Natural killer cell (primary cell): ENCODE results near the gene QRFP. TPM values are rescaled to one million over a fixed set of nuclear protein-coding genes. Genes with fewer than 3 reads are reported as not detected.

Source experiments
- ATAC-seq, 3 donors: fragments of 150-1000 bp in 2 of 3; fragments of 200-7000 bp in 1 of 3; cut with Tn5 transposase; 1 replicate in 1 of 3; 2 replicates in 2 of 3; pipeline ENCODE4 v1.10.0; 2021; ENCODE audit warnings: mild to moderate bottlenecking in 2 of 3, moderate library complexity in 2 of 3
- DNase-seq, 2 donors: peaks; one replicate each; pipeline versions ENCODE4 v3.0.0 to v3.0.0-alpha.2; 2013 to 2021; ENCODE audit warnings: mixed read lengths in 1 of 2
- H3K27ac ChIP-seq: one replicate; pipeline ENCODE4 v1.5.1; 2013; ENCODE audit warnings: mild to moderate bottlenecking, low read length
- H3K27me3 ChIP-seq: one replicate; pipeline ENCODE4 v1.6.1; 2013; ENCODE audit warnings: low read length; ENCODE audit not compliant: control insufficient read depth, insufficient read depth
- H3K36me3 ChIP-seq: one replicate; pipeline ENCODE4 v1.6.1; 2013; ENCODE audit warnings: low read length; ENCODE audit not compliant: control insufficient read depth, insufficient read depth
- H3K4me1 ChIP-seq: one replicate; pipeline ENCODE4 v1.6.1; 2013; ENCODE audit warnings: low read length; ENCODE audit not compliant: control insufficient read depth, insufficient read depth
- H3K4me3 ChIP-seq: one replicate; pipeline ENCODE4 v1.5.1; 2013; ENCODE audit warnings: low read length
- H3K9me3 ChIP-seq: one replicate; pipeline ENCODE4 v1.6.1; 2013; ENCODE audit warnings: low read length; ENCODE audit not compliant: control insufficient read depth, insufficient read depth
- H3K27ac Mint-ChIP-seq, 2 donors: one replicate each; pipeline ENCODE4 v1.8.0; 2022; ENCODE audit warnings: mild to moderate bottlenecking in 2 of 2, mixed read lengths in 2 of 2, moderate library complexity in 1 of 2
- H3K27me3 Mint-ChIP-seq, 2 donors: one replicate each; pipeline ENCODE4 v1.8.0; 2022; ENCODE audit warnings: low read depth in 2 of 2, mixed read lengths in 2 of 2
- H3K36me3 Mint-ChIP-seq: one replicate; pipeline ENCODE4 v1.8.0; 2022; ENCODE audit warnings: mixed read lengths
- H3K4me1 Mint-ChIP-seq, 2 donors: one replicate each; pipeline ENCODE4 v1.8.0; 2022; ENCODE audit warnings: mixed read lengths in 2 of 2
- H3K4me3 Mint-ChIP-seq: one replicate; pipeline ENCODE4 v1.8.0; 2022; ENCODE audit warnings: mild to moderate bottlenecking, moderate library complexity, mixed read lengths
- H3K9me3 Mint-ChIP-seq, 2 donors: one replicate each; pipeline ENCODE4 v1.8.0; 2022; ENCODE audit warnings: mixed read lengths in 2 of 2
- CTCF ChIP-seq: fragments of 200-600 bp; IDR thresholded peaks from one replicate; pipeline ENCODE4 v1.8.0; 2022; ENCODE audit warnings: antibody characterized with exemption
- WGBS: methylation state at CpG from one replicate; pipeline ENCODE4 v1.1.7; 2013; ENCODE audit warnings: missing lambda C conversion rate; ENCODE audit not compliant: insufficient coverage; 5-methylcytosine and 5-hydroxymethylcytosine counted together
- intact Hi-C: fragments of 100-400 bp; cut with micrococcal nuclease; formaldehyde crosslinking; loops from one replicate; pipeline ENCODE4 v1.14.2; 2022
- total RNA-seq, 4 donors: library from RNA; stranded (reverse); fragments of 120-200 nt in 1 of 4; gene quantifications; one replicate each; pipeline versions ENCODE4 v1.2.3 to v1.2.4, GENCODE V29; 2013 to 2022

QRFP gene
- total RNA-seq, 3 donors from 2014 or later (not counting 1 experiment from before 2014, with no cell fraction given): not detected

GRCh38 chr9:130892477-130893304 is 3.9 kb downstream of the QRFP start:
- intact Hi-C loops: no loop called here
- Mint-ChIP-seq H3K9me3 (no peaks in the 10 kb centered on the region), H3K27me3 (no peaks in the 10 kb centered on the region), H3K4me3 (no peak overlapping the region), H3K36me3 (peaks cover under 1% of the 10 kb centered on the region), H3K27ac (no peak overlapping the region), H3K4me1 (no peaks in the 10 kb centered on the region)
- Histone ChIP-seq H3K27ac (no peak overlapping the region), H3K4me1 (peaks cover 9% of the 10 kb centered on the region), H3K9me3 (no peaks in the 10 kb centered on the region), H3K4me3 (no peak overlapping the region), H3K27me3 (no peaks in the 10 kb centered on the region), H3K36me3 (peaks cover 13% of the 10 kb centered on the region)
- ATAC-seq (no peak), DNase-seq (no peak)
- no peak for TF ChIP-seq CTCF
- WGBS: 96% methylated on average over 24 of the region's 24 CpGs

- ATAC-seq (no peak), DNase-seq (no peak)
- H3K36me3 Mint-ChIP-seq: peaks cover 7% of the 10 kb centered on the region
- Histone ChIP-seq H3K36me3 (peaks cover 20% of the 10 kb centered on the region), H3K9me3 (no peaks in the 10 kb centered on the region), H3K27ac (no peak overlapping the region), H3K27me3 (no peaks in the 10 kb centered on the region), H3K4me1 (peaks cover 9% of the 10 kb centered on the region), H3K4me3 (no peak overlapping the region)
- H3K27me3 Mint-ChIP-seq: no peaks in the 10 kb centered on the region
- 96% methylated on average over 18 of the region's 18 CpGs for WGBS
- no peak overlapping the region for H3K27ac Mint-ChIP-seq
- H3K9me3 Mint-ChIP-seq: no peaks in the 10 kb centered on the region
- TF ChIP-seq CTCF: no peak
- intact Hi-C loops: no loop called here
- H3K4me3 Mint-ChIP-seq: no peak overlapping the region
- H3K4me1 Mint-ChIP-seq: no peaks in the 10 kb centered on the region
These were observed 4.7 kb downstream of the QRFP start for GRCh38 chr9:130891688-130892476.

- Histone ChIP-seq H3K4me3 (no peak overlapping the region), H3K4me1 (peaks cover 9% of the 10 kb centered on the region), H3K27me3 (no peaks in the 10 kb centered on the region), H3K36me3 (peaks cover 28% of the 10 kb centered on the region), H3K27ac (no peak overlapping the region), H3K9me3 (no peaks in the 10 kb centered on the region)
- Mint-ChIP-seq H3K9me3 (no peaks in the 10 kb centered on the region), H3K4me1 (no peaks in the 10 kb centered on the region), H3K27me3 (no peaks in the 10 kb centered on the region), H3K27ac (no peak overlapping the region), H3K36me3 (peaks cover 7% of the 10 kb centered on the region), H3K4me3 (no peak overlapping the region)
- no peak for DNase-seq
- no peak for ATAC-seq
- TF ChIP-seq CTCF: no peak
- WGBS: 94% methylated on average over 20 of the region's 20 CpGs
- intact Hi-C loops: no loop called here
These were observed 5.5 kb downstream of the QRFP start for GRCh38 chr9:130890870-130891687.
